Gastrocnemius medialis (tissue), 4 donors: ENCODE results near the gene SULT4A1.

ENCODE experiments used
- POLR2A ChIP-seq, 2 donors: fragments of 450-650 bp; IDR thresholded peaks; one replicate each; pipeline ENCODE4 v1.6.1; 2017; ENCODE audit warnings: antibody characterized with exemption in 2 of 2, mild to moderate bottlenecking in 2 of 2, moderate library complexity in 2 of 2
- TF ChIP-seq, protein P1 (sequence below), 5 experiments: fragments of 450-650 bp in 3 of 5; fragments of 200-600 bp in 2 of 5; sonication (generic) in 2 of 5; IDR thresholded peaks in 4 of 5; conservative IDR thresholded peaks in 1 of 5; 1 replicate in 4 of 5; 2 replicates in 1 of 5; pipeline ENCODE4 v1.5.1; 2016 to 2019; ENCODE audit warnings: antibody characterized with exemption in 5 of 5, mild to moderate bottlenecking in 3 of 5, moderate library complexity in 3 of 5

DNA sequence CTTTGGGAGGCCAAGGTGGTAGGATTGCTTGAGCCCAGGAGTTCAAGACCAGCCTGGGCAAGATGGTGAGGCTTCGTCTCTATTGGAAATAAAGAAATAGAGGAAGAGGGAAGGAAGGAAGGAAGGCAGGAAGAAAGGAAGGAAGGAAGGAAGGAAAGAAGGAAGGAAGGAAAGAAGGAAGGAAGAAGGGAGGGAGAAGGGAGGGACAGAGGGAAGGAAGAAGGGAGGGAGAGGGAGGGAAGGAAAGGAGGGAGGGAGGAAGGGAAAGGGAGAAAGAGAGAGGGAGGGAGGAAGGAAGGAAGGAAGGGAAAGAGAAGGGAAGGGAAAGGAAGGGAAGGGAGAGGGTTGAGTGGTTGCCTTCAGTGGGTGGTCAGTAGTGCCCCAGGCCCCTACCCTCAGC is 47.4 kb upstream of the SULT4A1 start:
- no peak for TF ChIP-seq POLR2A (IDR thresholded peaks at IDR 0.05)
- TF ChIP-seq, protein P1, sequence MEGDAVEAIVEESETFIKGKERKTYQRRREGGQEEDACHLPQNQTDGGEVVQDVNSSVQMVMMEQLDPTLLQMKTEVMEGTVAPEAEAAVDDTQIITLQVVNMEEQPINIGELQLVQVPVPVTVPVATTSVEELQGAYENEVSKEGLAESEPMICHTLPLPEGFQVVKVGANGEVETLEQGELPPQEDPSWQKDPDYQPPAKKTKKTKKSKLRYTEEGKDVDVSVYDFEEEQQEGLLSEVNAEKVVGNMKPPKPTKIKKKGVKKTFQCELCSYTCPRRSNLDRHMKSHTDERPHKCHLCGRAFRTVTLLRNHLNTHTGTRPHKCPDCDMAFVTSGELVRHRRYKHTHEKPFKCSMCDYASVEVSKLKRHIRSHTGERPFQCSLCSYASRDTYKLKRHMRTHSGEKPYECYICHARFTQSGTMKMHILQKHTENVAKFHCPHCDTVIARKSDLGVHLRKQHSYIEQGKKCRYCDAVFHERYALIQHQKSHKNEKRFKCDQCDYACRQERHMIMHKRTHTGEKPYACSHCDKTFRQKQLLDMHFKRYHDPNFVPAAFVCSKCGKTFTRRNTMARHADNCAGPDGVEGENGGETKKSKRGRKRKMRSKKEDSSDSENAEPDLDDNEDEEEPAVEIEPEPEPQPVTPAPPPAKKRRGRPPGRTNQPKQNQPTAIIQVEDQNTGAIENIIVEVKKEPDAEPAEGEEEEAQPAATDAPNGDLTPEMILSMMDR (IDR thresholded peaks at IDR 0.05 in 4 of 5, conservative IDR thresholded peaks at IDR 0.05 in 1 of 5): no peak
